Ishikawa (cell line): ENCODE results near the gene ZHX3.

ENCODE experiments used
- CEBPB ChIP-seq: IDR thresholded peaks from 2 replicates; pipeline ENCODE4 v1.6.1; 2012
- EP300 ChIP-seq: IDR thresholded peaks from 2 replicates; pipeline ENCODE4 v1.6.1; 2012; ENCODE audit warnings: borderline replicate concordance
- NFIC ChIP-seq: IDR thresholded peaks from 2 replicates; pipeline ENCODE4 v1.6.1; 2012
- RAD21 ChIP-seq: IDR thresholded peaks from 2 replicates; pipeline ENCODE4 v1.6.1; 2012; ENCODE audit warnings: low read depth
- TAF1 ChIP-seq: IDR thresholded peaks from 2 replicates; pipeline ENCODE4 v1.6.1; 2012; ENCODE audit warnings: low read depth, mild to moderate bottlenecking
- TF ChIP-seq, protein P1 (sequence below): IDR thresholded peaks from 2 replicates; pipeline ENCODE4 v1.6.1; 2012; ENCODE audit warnings: low read depth, mild to moderate bottlenecking

DNA sequence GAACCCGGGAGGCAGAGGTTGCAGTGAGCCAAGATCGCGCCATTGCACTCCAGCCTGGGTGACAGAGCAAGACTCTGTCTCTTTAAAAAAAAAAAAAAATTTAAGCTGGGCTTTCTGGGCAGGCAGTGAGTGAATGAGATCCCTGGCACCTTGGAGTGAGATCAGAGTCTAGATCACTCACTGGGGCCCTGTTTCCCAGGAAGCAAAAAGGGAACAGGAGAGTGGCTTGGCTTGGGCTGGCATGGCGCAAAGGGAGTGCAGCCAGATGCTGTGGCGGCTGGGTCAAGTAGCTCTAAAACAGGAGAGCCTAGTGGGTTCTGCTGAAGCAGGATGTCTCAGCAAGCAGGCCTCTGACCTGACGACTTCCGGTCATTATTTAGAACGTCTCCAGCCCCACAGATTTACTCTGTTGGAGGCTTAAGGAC lies 169.8 kb downstream of the ZHX3 start:
- TF ChIP-seq TAF1: no peak
- TF ChIP-seq, protein P1, sequence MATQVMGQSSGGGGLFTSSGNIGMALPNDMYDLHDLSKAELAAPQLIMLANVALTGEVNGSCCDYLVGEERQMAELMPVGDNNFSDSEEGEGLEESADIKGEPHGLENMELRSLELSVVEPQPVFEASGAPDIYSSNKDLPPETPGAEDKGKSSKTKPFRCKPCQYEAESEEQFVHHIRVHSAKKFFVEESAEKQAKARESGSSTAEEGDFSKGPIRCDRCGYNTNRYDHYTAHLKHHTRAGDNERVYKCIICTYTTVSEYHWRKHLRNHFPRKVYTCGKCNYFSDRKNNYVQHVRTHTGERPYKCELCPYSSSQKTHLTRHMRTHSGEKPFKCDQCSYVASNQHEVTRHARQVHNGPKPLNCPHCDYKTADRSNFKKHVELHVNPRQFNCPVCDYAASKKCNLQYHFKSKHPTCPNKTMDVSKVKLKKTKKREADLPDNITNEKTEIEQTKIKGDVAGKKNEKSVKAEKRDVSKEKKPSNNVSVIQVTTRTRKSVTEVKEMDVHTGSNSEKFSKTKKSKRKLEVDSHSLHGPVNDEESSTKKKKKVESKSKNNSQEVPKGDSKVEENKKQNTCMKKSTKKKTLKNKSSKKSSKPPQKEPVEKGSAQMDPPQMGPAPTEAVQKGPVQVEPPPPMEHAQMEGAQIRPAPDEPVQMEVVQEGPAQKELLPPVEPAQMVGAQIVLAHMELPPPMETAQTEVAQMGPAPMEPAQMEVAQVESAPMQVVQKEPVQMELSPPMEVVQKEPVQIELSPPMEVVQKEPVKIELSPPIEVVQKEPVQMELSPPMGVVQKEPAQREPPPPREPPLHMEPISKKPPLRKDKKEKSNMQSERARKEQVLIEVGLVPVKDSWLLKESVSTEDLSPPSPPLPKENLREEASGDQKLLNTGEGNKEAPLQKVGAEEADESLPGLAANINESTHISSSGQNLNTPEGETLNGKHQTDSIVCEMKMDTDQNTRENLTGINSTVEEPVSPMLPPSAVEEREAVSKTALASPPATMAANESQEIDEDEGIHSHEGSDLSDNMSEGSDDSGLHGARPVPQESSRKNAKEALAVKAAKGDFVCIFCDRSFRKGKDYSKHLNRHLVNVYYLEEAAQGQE: no peak
- TF ChIP-seq NFIC: no peak
- TF ChIP-seq CEBPB: no peak
- no peak for TF ChIP-seq RAD21
- no peak for TF ChIP-seq EP300
